Heart left ventricle (tissue), 13 donors: Measurements from ENCODE around the gene ZNF582.

Source experiments
- POLR2A ChIP-seq, 2 donors: fragments of 450-650 bp; IDR thresholded peaks; one replicate each; pipeline ENCODE4 v1.6.1; 2017; ENCODE audit warnings: antibody characterized with exemption in 2 of 2, mild to moderate bottlenecking in 2 of 2, moderate library complexity in 2 of 2
- TF ChIP-seq, protein P1 (sequence below), 12 donors: fragments of 200-600 bp; sonication (generic) in 4 of 12; IDR thresholded peaks; one replicate each; pipeline versions ENCODE4 v1.5.0 to v1.8.0; 2018 to 2022; ENCODE audit warnings: antibody characterized with exemption in 12 of 12, mild to moderate bottlenecking in 5 of 12
- donor health status: ischemic (EF 13 %, LVEDD 7.1; RV severe dilation, severe dysfunction).
- donor health status: DM: no; HTN: yes; CAD: no.
- donor health status: DM: no; HTN: no; CAD: no.
- donor health status: ischemic (EF 25% LVEDD 6.9; RV normal size, moderate dysfunction).
- donor health status: ischemic (EF 25% LVEDD 5.7; RV mildly dilated, moderate dysfunction).
- donor health status: ischemic (EF 35%, LVEDD 5.7; RV mildly dilated, moderate dysfunction).
- donor health status: nonischemic (EF 11% LVEDD 7.7; RV severe dilation, severe dysfunction).
- donor health status: DM: yes; HTN: yes; CAD: no.
- donor health status: PGD.
- donor health status: ischemic (EF 29% LVEDD 5.4; RV normal size, mild dysfunction).
- donor health status: nonischemic (EF 23%, LVEDD 6.1; RV moderate dilation, normal function).

DNA sequence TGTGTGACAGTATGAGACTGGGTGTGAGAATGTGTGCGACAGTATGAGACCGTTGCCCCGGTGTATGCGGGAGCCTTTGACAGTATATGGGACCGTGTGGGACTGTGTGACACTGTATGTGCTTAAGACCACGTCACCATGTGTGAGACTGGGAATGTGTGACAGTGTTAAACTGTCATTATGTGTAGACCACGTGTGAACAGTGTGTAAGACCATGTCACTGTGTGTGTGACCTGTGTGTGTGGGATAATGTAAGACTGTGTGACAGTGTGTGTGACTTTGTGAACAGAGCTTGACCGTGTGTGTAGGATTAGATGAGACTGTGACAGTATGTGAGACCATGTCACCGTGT, 11.3 kb upstream of the ZNF582 start:
- TF ChIP-seq POLR2A (IDR thresholded peaks at IDR 0.05), result no peak
- TF ChIP-seq, protein P1, sequence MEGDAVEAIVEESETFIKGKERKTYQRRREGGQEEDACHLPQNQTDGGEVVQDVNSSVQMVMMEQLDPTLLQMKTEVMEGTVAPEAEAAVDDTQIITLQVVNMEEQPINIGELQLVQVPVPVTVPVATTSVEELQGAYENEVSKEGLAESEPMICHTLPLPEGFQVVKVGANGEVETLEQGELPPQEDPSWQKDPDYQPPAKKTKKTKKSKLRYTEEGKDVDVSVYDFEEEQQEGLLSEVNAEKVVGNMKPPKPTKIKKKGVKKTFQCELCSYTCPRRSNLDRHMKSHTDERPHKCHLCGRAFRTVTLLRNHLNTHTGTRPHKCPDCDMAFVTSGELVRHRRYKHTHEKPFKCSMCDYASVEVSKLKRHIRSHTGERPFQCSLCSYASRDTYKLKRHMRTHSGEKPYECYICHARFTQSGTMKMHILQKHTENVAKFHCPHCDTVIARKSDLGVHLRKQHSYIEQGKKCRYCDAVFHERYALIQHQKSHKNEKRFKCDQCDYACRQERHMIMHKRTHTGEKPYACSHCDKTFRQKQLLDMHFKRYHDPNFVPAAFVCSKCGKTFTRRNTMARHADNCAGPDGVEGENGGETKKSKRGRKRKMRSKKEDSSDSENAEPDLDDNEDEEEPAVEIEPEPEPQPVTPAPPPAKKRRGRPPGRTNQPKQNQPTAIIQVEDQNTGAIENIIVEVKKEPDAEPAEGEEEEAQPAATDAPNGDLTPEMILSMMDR (IDR thresholded peaks at IDR 0.05), result no peak
